LNCAP (cell line): ENCODE data around the gene MED29.

Experiments used
- TF ChIP-seq, protein P1 (sequence below): fragments of 450-650 bp; IDR thresholded peaks from 2 replicates; pipeline ENCODE4 v1.5.1; 2017; ENCODE audit warnings: mild to moderate bottlenecking

MED29 gene

DNA sequence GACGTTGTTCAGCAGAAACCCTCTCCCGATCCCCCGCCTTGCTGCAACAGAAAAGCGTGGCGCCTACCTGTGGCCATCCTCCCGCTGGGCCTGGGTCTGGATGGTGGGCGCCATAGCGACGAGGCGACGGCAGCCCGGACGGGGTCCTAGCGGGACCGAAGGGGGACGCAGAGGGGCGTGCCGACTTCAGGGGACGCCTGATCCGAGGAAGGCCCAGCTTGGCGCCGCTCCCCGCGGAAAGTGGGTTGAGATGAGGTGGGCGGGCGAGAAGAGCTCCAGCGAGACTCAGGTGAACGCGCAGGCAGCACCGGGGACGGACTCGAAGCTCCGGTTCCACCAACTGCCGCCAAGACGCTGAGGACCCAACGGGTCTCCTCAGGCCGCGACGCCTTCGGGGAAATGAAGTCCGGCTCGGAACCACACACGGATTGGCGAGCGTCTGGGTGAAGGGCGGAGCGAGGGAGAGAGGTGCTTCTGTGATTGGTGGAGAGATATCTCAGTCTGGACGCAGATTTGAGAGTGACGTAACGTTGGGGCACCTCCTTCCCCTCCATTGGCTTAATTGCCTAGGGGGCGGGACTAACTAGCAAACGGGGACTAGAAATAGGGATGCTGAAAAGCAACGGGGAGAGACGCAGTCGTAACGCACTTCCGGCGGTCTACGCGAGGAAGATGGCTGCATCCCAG is at the start of gene MED29, which contains the start of gene PAF1:
TSS of gene MED29 (plus strand) at position 628 of the 687 bp plus-strand sequence. CDS start at position 673, 45 bp downstream.
TSS of gene PAF1 (minus strand) at position 356 of the 687 bp plus-strand sequence. CDS start at position 114, 242 bp downstream.
- TF ChIP-seq, protein P1, sequence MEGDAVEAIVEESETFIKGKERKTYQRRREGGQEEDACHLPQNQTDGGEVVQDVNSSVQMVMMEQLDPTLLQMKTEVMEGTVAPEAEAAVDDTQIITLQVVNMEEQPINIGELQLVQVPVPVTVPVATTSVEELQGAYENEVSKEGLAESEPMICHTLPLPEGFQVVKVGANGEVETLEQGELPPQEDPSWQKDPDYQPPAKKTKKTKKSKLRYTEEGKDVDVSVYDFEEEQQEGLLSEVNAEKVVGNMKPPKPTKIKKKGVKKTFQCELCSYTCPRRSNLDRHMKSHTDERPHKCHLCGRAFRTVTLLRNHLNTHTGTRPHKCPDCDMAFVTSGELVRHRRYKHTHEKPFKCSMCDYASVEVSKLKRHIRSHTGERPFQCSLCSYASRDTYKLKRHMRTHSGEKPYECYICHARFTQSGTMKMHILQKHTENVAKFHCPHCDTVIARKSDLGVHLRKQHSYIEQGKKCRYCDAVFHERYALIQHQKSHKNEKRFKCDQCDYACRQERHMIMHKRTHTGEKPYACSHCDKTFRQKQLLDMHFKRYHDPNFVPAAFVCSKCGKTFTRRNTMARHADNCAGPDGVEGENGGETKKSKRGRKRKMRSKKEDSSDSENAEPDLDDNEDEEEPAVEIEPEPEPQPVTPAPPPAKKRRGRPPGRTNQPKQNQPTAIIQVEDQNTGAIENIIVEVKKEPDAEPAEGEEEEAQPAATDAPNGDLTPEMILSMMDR = no peak

DNA sequence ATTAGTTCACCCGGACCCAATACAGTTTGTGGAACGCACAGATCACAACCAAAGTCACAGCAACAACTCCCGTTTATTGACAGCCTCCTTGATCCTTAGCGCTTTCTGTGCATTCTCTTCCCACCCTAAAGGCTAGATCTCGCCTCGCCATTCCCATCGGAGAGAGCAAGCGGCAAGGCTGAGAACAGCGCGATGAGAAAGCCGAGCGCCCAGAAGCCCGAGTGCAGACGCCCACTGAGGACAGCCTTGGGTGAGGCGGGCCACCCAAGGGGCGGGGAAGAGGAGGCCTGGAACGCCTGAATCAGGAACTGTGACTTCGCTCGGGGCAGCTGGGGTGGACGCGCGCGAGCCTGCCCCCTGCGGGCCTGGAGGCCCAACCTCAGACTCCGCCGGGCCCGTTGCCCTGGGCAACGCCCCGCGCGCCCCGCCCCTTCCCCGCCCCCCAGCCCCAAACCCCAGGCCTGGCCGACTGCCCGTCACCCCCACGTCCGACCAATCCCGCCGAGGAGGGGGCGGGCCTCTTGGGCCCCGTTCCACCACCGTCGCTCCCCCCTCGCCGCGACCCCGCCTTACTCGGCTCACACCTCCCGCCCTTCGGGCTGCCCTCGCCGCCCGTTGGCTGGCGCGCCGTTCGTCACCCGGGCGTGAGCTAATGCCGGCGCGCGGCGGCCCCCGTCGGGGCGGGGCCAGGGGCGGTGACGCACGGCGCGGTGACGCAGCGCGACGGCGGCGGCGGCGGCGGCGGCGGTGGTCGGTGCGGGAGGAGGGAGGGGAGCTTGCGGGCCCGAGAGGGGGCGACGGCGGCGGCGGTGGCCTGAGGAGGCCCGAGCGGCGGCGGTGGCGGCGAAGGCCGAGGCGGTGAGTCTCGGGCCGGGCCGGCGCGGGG is 49.2 kb upstream of the MED29 start, which contains the start of gene SAMD4B:
TSS of gene SAMD4B (plus strand) at position 703 of the 886 bp plus-strand sequence. CDS start 14,473 bp downstream, outside the sequence.
- TF ChIP-seq, protein P1 = peak; percentile 65

GRCh38 chr19:39342647-39343305 is 48.4 kb upstream of the MED29 start:
- TF ChIP-seq, protein P1 = no peak

GRCh38 chr19:39345956-39346355 is 45.2 kb upstream of the MED29 start:
- TF ChIP-seq, protein P1 = no peak

GRCh38 chr19:39347332-39348164 is 43.6 kb upstream of the MED29 start:
- TF ChIP-seq, protein P1 = no peak

GRCh38 chr19:39349326-39349725 is 41.9 kb upstream of the MED29 start:
- TF ChIP-seq, protein P1 = no peak
